Measurements from ENCODE around the gene SF3B4. TPM values are rescaled to one million over a fixed set of nuclear protein-coding genes. Genes with fewer than 3 reads are reported as not detected.
A peak's percentile ranks its signal among the peaks of the same experiment; 100 is the strongest.

SF3B4 gene
- total RNA-seq, 2 experiments from 2014 or later: 79.4 to 109 TPM

DNA sequence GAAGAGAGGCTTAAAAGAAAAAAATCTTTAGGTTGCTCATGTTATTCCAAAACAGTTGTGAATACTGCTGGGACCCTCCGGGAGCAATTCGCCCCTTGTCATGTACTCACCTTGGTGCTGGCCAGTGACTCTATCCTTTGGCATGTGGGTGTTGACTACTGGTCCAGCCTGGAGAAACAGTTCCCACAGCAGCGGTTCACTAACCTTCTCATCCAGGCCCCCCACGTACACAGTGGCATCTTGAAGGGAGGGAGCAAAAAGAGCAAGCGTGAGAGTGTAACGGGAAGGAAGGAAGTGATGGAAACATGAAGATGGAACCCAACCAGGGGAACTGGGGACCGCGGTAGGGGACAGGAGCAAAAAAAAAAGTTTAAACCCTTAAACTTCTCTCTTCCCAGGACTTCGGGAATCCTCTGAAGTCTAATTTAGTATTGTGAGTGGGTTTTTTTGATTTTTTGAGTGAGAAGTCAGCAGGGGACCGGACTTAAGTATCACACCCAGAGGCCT, 494 bp downstream of the SF3B4 start:
- no peak for DNase-seq
- CTCF ChIA-PET: no interaction called here
- H3K9me3 Mint-ChIP-seq (ENCODE audit: low read depth): no peaks in the 10 kb centered on the region
- peaks cover 43% of the 10 kb centered on the region for H3K36me3 Mint-ChIP-seq
- peak; percentile 1 for ATAC-seq
- peak overlapping the region; percentile 100 for H3K4me3 Mint-ChIP-seq
- peak overlapping the region; percentile 94 for H3K27ac Mint-ChIP-seq
- peaks cover 61% of the 10 kb centered on the region for H3K4me1 Mint-ChIP-seq
- no peaks in the 10 kb centered on the region for H3K27me3 Mint-ChIP-seq

DNA sequence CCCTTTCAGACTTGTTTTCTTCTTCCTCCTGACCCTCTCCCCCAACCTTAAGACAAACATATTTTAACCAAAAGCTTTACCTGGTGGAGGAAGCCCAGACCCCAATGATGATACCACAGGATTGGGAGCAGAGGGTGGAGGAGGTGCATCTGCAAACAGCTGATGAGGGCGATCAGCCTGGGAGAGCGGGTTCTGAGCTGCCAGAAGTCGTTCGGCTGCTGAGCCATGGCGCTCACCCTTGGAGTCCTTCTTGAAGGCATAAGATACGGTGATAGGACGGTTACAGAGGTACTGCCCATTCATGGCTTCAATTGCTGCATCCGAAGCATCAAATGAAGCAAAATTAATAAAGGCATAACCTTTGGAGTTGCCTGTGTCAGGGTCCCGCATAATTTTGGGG, 1.3 kb downstream of the SF3B4 start:
- DNase-seq: no peak
- Mint-ChIP-seq H3K27me3 (no peaks in the 10 kb centered on the region), H3K9me3 (ENCODE audit: low read depth) (no peaks in the 10 kb centered on the region), H3K4me3 (peak overlapping the region; percentile 100), H3K36me3 (peaks cover 49% of the 10 kb centered on the region), H3K27ac (peak overlapping the region; percentile 50), H3K4me1 (peaks cover 54% of the 10 kb centered on the region)
- CTCF ChIA-PET: no interaction called here
- ATAC-seq: no peak

- H3K27ac Mint-ChIP-seq: peak overlapping the region; percentile 50
- H3K27me3 Mint-ChIP-seq: no peaks in the 10 kb centered on the region
- CTCF ChIA-PET: no interaction called here
- H3K4me1 Mint-ChIP-seq: peaks cover 49% of the 10 kb centered on the region
- H3K36me3 Mint-ChIP-seq: peaks cover 49% of the 10 kb centered on the region
- ATAC-seq: no peak
- no peak for DNase-seq
- no peaks in the 10 kb centered on the region for H3K9me3 Mint-ChIP-seq (ENCODE audit: low read depth)
- H3K4me3 Mint-ChIP-seq: peak overlapping the region; percentile 63
Observed at GRCh38 chr1:149925751-149926150, 1.9 kb downstream of the SF3B4 start.

DNA sequence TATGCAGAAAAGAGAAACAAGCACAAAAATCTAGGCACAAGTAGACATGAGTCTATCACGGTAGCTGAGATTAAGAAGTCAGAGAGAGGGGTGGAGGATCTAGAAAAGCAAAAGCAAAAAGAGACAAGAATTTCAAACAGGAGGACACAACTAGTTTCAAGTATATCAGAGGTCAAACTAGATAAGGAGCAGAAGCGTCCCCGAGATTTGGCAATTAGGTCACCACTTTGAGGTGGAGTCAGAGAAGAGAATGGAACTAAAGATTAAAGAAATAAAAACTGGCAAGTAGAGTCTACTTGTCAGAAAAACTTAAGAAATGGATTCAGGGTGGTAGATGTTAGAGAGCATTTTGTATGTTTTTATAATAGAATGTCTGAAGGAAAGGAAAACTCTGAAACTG, 2.3 kb downstream of the SF3B4 start:
- DNase-seq (no peak), ATAC-seq (no peak)
- peak overlapping the region; percentile 26 for H3K27ac Mint-ChIP-seq
- no peaks in the 10 kb centered on the region for H3K9me3 Mint-ChIP-seq (ENCODE audit: low read depth)
- CTCF ChIA-PET: interaction anchor here (1.0 kb wide), 1 partner anchor 10 kb away, joined by 3 read pairs; no protein-coding TSS in a partner anchor
- no peaks in the 10 kb centered on the region for H3K27me3 Mint-ChIP-seq
- peak overlapping the region; percentile 46 for H3K4me3 Mint-ChIP-seq
- H3K4me1 Mint-ChIP-seq: peaks cover 45% of the 10 kb centered on the region
- H3K36me3 Mint-ChIP-seq: peaks cover 50% of the 10 kb centered on the region

- H3K27me3 Mint-ChIP-seq: no peaks in the 10 kb centered on the region
- no peak overlapping the region for H3K27ac Mint-ChIP-seq
- peaks cover 36% of the 10 kb centered on the region for H3K4me1 Mint-ChIP-seq
- CTCF ChIA-PET: interaction anchor here (1.5 to 2.1 kb wide), 2 partner anchors 35 to 39 kb away, joined by 5 read pairs; a partner anchor contains a TSS
- DNase-seq (no peak), ATAC-seq (no peak)
- H3K4me3 Mint-ChIP-seq: no peak overlapping the region
- H3K36me3 Mint-ChIP-seq: peaks cover 50% of the 10 kb centered on the region
- H3K9me3 Mint-ChIP-seq (ENCODE audit: low read depth): no peaks in the 10 kb centered on the region
Observed at GRCh38 chr1:149923626-149924025, 4.0 kb downstream of the SF3B4 start.

DNA sequence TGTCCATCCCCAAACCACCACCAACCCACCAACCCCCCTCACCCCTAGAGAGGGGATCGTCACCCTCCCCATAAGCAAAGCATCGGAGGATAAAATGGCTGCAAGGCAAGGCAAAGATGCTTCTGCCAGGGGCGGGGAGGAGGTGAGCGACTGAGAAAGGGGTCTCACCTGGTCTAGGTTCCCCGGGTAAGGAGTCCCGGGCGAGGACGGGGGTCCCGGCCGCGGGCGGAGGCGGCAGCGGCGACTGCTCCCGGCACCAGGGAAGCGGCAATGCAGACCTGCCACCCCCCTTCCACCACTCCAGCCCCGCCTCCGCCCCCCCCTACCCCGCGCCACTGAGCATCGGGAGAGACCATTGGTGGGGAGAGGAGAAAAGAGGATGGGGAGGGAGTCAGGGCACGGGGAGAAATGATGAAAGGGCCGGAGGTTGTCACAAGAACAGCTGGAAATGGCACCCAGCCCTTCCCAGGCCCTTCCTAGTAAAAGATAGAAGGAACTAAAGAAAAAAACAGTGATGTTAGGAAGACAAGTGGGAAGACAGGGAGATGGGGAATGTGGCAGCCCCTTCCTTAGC, 9.9 kb downstream of the SF3B4 start, which contains the start of gene SV2A:
SV2A (minus strand) TSS at position 274 of the 574 bp plus-strand sequence. CDS start 4,004 bp downstream, outside the sequence.
- no peaks in the 10 kb centered on the region for H3K9me3 Mint-ChIP-seq (ENCODE audit: low read depth)
- ATAC-seq (peak; percentile 82), DNase-seq (peak; percentile 61)
- H3K27me3 Mint-ChIP-seq: no peaks in the 10 kb centered on the region
- H3K4me1 Mint-ChIP-seq: peaks cover 35% of the 10 kb centered on the region
- CTCF ChIA-PET: no interaction called here
- peak within 1 kb of the TSS; percentile 83 for H3K4me3 Mint-ChIP-seq
- H3K36me3 Mint-ChIP-seq: peaks cover 13% of the 10 kb centered on the region
- peak within 1 kb of the TSS; percentile 77 for H3K27ac Mint-ChIP-seq

GRCh38 chr1:149916898-149917252, 10.7 kb downstream of the SF3B4 start:
- DNase-seq: no peak
- no peaks in the 10 kb centered on the region for H3K9me3 Mint-ChIP-seq (ENCODE audit: low read depth)
- H3K27me3 Mint-ChIP-seq: no peaks in the 10 kb centered on the region
- peaks cover 8% of the 10 kb centered on the region for H3K36me3 Mint-ChIP-seq
- CTCF ChIA-PET: interaction anchor here (1.0 to 1.4 kb wide), 2 partner anchors 17 to 28 kb away, joined by 3 read pairs; no protein-coding TSS in a partner anchor
- H3K4me3 Mint-ChIP-seq: peak overlapping the region; percentile 83
- H3K27ac Mint-ChIP-seq: peak overlapping the region; percentile 45
- peaks cover 35% of the 10 kb centered on the region for H3K4me1 Mint-ChIP-seq
- no peak for ATAC-seq

DNA sequence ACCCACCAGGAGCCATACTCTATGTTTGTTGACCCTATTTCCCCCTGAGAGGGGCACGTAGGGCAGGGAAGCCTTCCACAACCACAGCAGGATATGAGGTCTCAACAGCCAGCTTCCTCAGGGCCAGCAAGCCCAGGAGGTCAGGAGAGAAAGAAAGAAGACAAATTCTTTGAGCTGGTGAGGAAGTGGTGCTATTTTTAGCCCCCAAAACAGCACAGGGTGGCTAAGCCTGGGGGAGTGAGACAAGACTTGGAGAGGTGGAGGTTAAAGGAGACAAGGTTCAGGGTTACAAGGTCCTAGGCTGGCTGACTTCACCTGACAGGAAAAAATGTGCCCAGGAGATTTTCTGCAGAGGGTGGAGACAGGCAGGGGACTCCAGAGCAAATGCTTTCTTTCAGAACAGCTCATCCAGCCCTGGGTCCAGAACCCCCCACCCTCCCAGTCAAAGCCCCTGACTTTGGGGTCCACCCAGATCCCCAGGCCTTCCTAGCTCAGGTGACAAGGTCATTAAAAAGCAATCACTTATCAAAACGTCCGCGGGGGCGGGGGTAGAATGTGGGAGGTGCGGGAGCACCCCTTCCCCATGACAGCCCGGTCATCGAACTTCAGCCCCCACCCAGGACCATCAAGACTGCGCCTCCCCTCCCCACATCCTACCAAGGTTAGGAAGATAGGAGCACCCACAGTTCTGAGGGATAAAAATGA, 11.3 kb downstream of the SF3B4 start:
- H3K27ac Mint-ChIP-seq: peak overlapping the region; percentile 78
- ATAC-seq (no peak), DNase-seq (no peak)
- H3K9me3 Mint-ChIP-seq (ENCODE audit: low read depth): no peaks in the 10 kb centered on the region
- H3K27me3 Mint-ChIP-seq: no peaks in the 10 kb centered on the region
- peaks cover 35% of the 10 kb centered on the region for H3K4me1 Mint-ChIP-seq
- CTCF ChIA-PET: interaction anchor here (1.0 to 1.4 kb wide), 2 partner anchors 16 to 28 kb away, joined by 3 read pairs; no protein-coding TSS in a partner anchor
- H3K36me3 Mint-ChIP-seq: peaks cover 5% of the 10 kb centered on the region
- H3K4me3 Mint-ChIP-seq: peak overlapping the region; percentile 83

DNA sequence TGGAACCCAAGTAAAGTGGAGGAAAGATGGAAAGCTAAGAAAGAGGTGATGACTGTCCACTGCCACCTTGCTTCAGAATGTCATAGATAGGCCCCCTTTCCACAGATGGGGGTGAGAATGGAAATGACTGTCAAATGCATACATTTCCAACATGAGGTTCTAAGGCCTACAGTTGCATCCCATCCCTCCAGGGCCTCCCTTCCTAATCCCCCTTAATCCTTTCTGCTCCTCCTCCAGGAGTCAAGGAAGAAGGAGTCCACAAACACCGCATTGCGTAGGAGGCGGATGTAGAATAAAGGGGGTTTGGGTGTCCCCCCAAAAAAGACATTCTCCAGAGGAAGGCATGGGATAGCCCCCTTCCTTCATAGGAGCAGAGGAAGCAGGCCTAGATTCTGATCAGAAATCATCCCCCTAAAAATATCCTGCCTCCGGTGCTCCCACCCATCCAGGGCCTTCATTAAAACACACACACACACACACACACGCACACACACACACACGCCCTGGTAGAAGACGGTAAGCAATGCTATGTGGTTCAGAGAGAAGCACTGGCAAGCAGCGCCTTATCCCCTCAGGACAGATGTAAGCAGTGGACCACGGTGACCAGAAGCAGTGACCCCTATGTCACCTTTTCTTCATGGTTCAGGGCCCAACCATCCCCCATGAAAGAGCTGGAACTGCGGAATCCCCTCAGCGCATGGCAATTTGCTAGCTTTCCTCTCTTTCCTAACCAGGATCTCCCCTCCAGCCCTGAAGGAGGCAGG, 12.0 kb downstream of the SF3B4 start:
- H3K27me3 Mint-ChIP-seq: no peaks in the 10 kb centered on the region
- CTCF ChIA-PET: interaction anchor here (0.8 to 1.4 kb wide), 3 partner anchors 16 to 27 kb away, joined by 3 to 4 read pairs (median 3); a partner anchor contains a TSS
- H3K4me1 Mint-ChIP-seq: peaks cover 35% of the 10 kb centered on the region
- peak overlapping the region; percentile 78 for H3K27ac Mint-ChIP-seq
- DNase-seq (no peak), ATAC-seq (no peak)
- peaks cover 7% of the 10 kb centered on the region for H3K36me3 Mint-ChIP-seq
- H3K4me3 Mint-ChIP-seq: peak overlapping the region; percentile 83
- no peaks in the 10 kb centered on the region for H3K9me3 Mint-ChIP-seq (ENCODE audit: low read depth)

DNA sequence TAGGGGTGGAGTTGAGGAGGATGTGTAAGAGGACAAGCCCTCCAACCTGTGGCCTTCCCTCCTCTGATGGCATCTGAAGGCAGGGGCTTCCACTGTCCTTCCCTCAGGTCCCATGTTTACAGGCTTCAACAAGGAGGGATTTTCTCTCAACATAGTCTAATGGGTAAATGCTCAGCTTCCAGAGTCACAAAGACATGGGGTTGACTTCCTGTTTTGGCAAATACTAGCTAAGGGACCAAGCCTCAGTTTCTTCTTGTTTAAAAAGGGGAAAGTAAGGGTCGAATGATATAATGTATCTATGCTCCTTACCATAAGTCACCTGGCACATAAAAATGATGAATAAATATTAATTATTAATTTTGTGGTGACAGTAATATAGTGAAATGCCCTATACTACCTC, 13.1 kb downstream of the SF3B4 start:
- H3K9me3 Mint-ChIP-seq (ENCODE audit: low read depth): no peaks in the 10 kb centered on the region
- no peak overlapping the region for H3K4me3 Mint-ChIP-seq
- peaks cover 35% of the 10 kb centered on the region for H3K4me1 Mint-ChIP-seq
- peaks cover 8% of the 10 kb centered on the region for H3K36me3 Mint-ChIP-seq
- DNase-seq: no peak
- H3K27ac Mint-ChIP-seq: peak overlapping the region; percentile 1
- CTCF ChIA-PET: interaction anchor here (0.8 to 0.9 kb wide), 3 partner anchors 15 to 272 kb away, joined by 4 to 5 read pairs (median 5); partner anchors contain the start of gene BOLA1
- no peak for ATAC-seq
- H3K27me3 Mint-ChIP-seq: no peaks in the 10 kb centered on the region

DNA sequence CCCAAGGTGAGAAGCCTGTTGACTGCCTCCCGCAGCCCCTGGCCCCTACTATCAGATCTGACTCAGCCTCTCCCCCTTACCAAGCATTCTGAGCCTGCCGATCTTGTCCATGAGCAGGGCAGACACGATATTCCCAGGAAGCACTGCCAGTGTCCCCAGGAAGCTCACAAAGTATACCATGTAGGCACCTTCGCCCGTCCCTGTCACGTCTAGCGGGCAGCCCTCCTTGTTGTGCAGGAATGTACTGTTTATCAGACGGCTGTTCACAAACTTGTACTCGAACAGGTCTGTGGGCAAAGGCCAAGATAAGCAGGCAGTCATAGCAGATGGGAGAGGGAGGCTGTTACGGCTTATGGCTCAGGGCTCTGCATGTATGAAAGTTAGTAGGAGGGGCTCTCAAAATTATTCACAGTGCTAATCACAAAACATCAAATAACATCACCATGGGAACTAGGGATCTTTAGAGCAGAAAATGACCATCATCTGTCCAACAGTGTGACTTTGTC, 21.0 kb downstream of the SF3B4 start:
- no peak overlapping the region for H3K4me3 Mint-ChIP-seq
- no peak overlapping the region for H3K27ac Mint-ChIP-seq
- no peaks in the 10 kb centered on the region for H3K27me3 Mint-ChIP-seq
- ATAC-seq: no peak
- no peaks in the 10 kb centered on the region for H3K9me3 Mint-ChIP-seq (ENCODE audit: low read depth)
- no peaks in the 10 kb centered on the region for H3K4me1 Mint-ChIP-seq
- CTCF ChIA-PET: no interaction called here
- no peak for DNase-seq
- H3K36me3 Mint-ChIP-seq: peaks cover 20% of the 10 kb centered on the region

- H3K4me3 Mint-ChIP-seq: no peak overlapping the region
- DNase-seq (no peak), ATAC-seq (no peak)
- CTCF ChIA-PET: no interaction called here
- no peaks in the 10 kb centered on the region for H3K27me3 Mint-ChIP-seq
- H3K4me1 Mint-ChIP-seq: peaks cover 19% of the 10 kb centered on the region
- no peak overlapping the region for H3K27ac Mint-ChIP-seq
- no peaks in the 10 kb centered on the region for H3K9me3 Mint-ChIP-seq (ENCODE audit: low read depth)
- peaks cover 20% of the 10 kb centered on the region for H3K36me3 Mint-ChIP-seq
Observed at GRCh38 chr1:149903836-149904491, 23.6 kb downstream of the SF3B4 start.

Data from activated CD8-positive, alpha-beta memory T cell treated with anti-CD3 and anti-CD28 coated beads, Interleukin-2, amount 10 ng/mL, durations not matched to agents 7 days and 5 days (primary cell).